LNCAP (cell line): ENCODE data around the gene MRGPRF.

ENCODE experiments used
- CTCF ChIP-seq: fragments of 450-650 bp; IDR thresholded peaks from 2 replicates; pipeline ENCODE4 v1.5.1; 2017; ENCODE audit warnings: mild to moderate bottlenecking

MRGPRF gene

DNA sequence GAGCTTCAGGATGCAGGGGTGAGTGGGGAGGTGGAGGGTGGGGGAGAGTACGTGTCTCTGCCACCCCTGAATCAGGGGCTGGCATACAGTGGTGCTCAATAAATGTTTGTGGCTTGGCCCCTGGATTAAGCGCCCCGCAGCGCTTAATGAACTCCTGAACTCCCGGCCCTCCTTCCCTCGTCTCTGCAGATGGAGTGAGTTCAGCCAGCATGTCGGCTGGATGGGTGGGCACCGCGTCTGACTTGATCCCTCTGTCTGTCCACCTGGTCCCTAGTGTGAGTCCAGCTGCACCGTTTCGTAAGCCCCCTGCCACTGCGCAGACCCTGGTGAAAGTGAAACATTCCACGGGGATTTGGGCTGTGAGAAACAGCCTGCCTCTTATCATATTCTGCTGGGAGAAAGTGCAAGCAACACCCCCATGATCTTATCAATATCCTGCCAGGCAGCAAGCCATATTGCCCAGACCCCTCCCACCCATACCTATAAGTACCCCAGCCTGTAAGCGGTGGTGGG, 20.2 kb downstream of the MRGPRF start:
- TF ChIP-seq CTCF = no peak

- TF ChIP-seq CTCF = no peak
Observed at GRCh38 chr11:68990995-68991780, 21.9 kb downstream of the MRGPRF start.

DNA sequence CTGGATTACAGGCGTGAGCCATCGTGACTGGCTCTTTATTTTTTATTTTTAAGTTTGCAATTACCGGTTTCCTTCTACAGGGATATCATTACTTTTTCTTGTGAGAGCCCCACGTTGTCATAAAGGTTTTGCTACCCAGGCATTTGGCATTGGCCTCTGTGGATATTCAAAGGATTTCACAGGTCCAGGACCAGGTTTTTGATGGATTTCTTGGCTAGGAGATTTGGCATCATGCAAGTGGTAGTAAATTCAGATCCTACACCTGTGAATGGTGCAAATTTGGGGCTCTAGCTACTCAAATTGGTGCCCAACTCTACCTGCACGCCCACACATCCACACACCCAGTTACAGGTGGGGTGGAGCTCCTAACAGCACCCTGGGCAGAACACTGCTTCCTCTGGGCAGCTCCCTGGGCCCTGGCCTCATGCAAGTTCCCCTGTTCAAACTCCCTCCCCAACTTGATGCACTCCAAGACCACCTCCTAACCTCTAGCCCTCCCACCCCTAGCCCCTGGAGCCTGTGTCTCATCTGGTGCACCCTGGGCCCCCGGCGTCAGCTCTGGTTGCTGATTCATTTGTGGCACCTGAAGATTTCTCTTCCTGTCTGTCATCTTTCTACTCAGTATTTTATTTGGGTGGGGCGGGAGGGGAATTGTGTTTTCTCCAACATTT, 23.0 kb downstream of the MRGPRF start:
- no peak for TF ChIP-seq CTCF

DNA sequence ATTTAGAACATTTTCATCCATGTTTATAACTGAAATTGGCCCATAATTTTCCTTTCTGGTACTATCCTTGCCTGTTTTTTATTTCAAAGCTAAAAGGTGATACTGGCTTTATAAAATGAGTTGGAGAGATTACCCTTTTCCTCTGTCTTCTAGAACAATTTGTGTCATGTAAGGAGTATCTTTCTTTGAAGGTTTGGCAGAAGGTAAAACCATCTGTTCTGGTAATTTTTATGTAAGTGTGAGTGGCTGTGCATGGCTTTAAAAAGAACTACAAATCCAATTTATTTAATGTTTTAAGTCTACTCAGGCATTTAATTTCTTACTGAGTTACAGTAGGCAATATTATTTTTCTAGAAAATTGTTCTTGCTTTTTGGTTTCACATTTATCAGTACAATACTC, 24.6 kb downstream of the MRGPRF start:
- no peak for TF ChIP-seq CTCF

- no peak for TF ChIP-seq CTCF
Observed at GRCh38 chr11:68987211-68987610, 25.8 kb downstream of the MRGPRF start.

DNA sequence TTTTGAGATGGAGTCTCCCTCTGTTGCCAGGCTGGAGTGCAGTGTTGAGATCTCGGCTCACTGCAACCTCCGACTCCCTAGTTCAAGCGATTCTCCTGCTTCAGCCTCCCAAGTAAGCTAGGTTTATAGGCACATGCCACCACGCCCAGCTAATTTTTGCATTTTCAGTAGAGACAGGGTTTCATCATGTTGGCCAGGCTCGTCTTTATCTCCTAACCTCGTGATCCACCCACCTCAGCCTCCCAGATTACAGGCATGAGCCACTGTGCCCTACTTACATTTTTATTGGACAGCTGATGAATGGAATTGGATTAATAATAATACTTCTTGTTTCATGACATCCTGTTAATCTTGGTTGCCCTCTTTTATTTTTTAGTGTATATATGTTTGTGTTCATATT, 29.2 kb downstream of the MRGPRF start:
- TF ChIP-seq CTCF = no peak

DNA sequence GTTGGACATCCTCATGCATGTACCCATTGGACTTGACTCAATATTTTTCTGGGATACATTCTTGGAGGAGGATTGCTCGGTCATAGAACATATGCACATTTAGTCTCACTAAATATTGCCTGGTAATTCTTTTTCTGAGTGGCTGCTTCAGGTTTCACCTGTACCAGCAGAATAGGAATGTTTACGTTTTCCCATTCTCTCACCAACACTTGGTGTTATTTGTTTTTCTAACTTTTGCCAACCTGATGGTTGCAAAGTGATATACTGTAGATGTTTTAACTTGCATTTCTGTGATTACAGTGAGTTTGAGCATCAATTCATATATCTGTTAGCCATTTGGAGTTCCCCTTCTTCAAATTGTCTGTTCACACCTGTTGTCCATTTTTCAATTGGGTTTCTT, 30.9 kb downstream of the MRGPRF start:
- TF ChIP-seq CTCF = no peak
